ENCODE data around the gene AMN1. TPM values are rescaled to one million over a fixed set of nuclear protein-coding genes. Genes with fewer than 3 reads are reported as not detected.

The AMN1 gene
- total and polyA plus RNA-seq, 2 of the 4 experiments (the other 2 are of a cell fraction) = 3.4 to 5.2 TPM

DNA sequence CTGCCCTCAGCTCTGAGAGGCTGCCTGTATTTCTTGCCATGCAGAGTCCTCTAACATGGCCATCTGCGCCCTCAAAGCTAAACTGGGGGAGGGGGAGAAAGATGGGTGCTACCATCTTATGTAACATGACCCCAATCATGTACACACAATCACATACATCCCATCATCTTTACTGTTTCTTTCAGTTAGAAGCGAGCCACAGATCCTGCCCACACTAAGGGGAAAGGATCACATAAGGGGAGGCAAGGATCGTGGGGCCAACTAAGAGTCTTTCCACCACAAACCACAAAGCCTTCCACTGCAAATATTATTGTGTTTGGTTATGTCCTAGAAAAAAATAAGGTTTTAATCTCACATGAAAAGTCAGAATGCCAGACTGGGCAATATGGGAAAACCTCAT, 11.8 kb upstream of the AMN1 start:
- H3K4ac ChIP-seq (ENCODE audit: low read depth, low read length) = no peak overlapping the region
- dilution Hi-C loops (cut with HindIII; ENCODE audit: low sequenced_read_pairs, unreplicated experiment) (no loop called here), in situ Hi-C loops (cut with MboI; ENCODE audit: low sequenced_read_pairs) (no loop called here), intact Hi-C loops (cut with micrococcal nuclease) (no loop called here)
- H2BK5ac ChIP-seq (ENCODE audit: low read depth, low read length, poor library complexity, severe bottlenecking) = no peak overlapping the region
- ATAC-seq (ENCODE audit: low read depth) (no peak), DNase-seq (no peak)
- H3K27ac ChIP-seq (ENCODE audit: insufficient read depth, low read length) = no peak overlapping the region
- no peaks in the 10 kb centered on the region for H3K4me1 ChIP-seq (ENCODE audit: control insufficient read depth, insufficient read depth, low read length)
- no peak overlapping the region for H2BK120ac ChIP-seq (ENCODE audit: low read depth, low read length)
- no peak overlapping the region for H3K4me2 ChIP-seq (ENCODE audit: low read depth, low read length)
- H4K20me1 ChIP-seq (ENCODE audit: insufficient read depth, low read length) = no peaks in the 10 kb centered on the region
- 0 out of 2 replicates have a peak overlapping the region, but pooled peaks have one; percentile 23 for H2AK5ac ChIP-seq (ENCODE audit: low read depth, low read length)
- H3K18ac ChIP-seq (ENCODE audit: low read depth, low read length) = no peak overlapping the region
- H3K27me3 ChIP-seq (ENCODE audit: control insufficient read depth, insufficient read depth, low read length) = no peaks in the 10 kb centered on the region
- no peak overlapping the region for H3K56ac ChIP-seq (ENCODE audit: extremely low read depth, insufficient read depth, low read length)
- no peak overlapping the region for H2BK15ac ChIP-seq (ENCODE audit: low read depth, low read length)
- H2AK9ac ChIP-seq (replicated peaks; ENCODE audit: low read depth, low read length, poor library complexity) = no peak overlapping the region
- H3K9me3 ChIP-seq (ENCODE audit: control insufficient read depth, insufficient read depth, low read length) = no peaks in the 10 kb centered on the region
- H4K91ac ChIP-seq (ENCODE audit: insufficient read depth, low read depth, low read length) = no peak overlapping the region
- H2BK20ac ChIP-seq (ENCODE audit: low read depth, low read length) = no peak overlapping the region
- no peak overlapping the region for H2AFZ ChIP-seq (replicated peaks; ENCODE audit: low read length, poor library complexity)
- no CpG with 5 or more reads among the region's 3 CpGs for WGBS, 2 experiments (ENCODE audit: extremely low coverage in 2 of 2, insufficient read length in 1 of 2)
- no peak overlapping the region for H3K23ac ChIP-seq (ENCODE audit: low read depth, low read length)
- TF ChIP-seq MAZ (IDR thresholded peaks at IDR 0.05; ENCODE audit: borderline replicate concordance, low read depth, low read length) (no peak), MXI1 (IDR thresholded peaks at IDR 0.05; ENCODE audit: borderline replicate concordance, low read depth, low read length) (no peak), SMC3 (IDR thresholded peaks at IDR 0.05; ENCODE audit: low read depth, low read length) (no peak), RCOR1 (IDR thresholded peaks at IDR 0.05; ENCODE audit: insufficient replicate concordance, low read length) (no peak), FOS (IDR thresholded peaks at IDR 0.05; ENCODE audit: low read depth, low read length) (no peak), MAFK (IDR thresholded peaks at IDR 0.05; ENCODE audit: low read depth, low read length) (no peak), RFX5 (IDR thresholded peaks at IDR 0.05; ENCODE audit: low read depth, low read length) (no peak), CHD1 (IDR thresholded peaks at IDR 0.05; ENCODE audit: low read depth, low read length) (no peak), POLR2A (IDR thresholded peaks at IDR 0.05; ENCODE audit: low read depth, low read length) (no peak), RAD21 (IDR thresholded peaks at IDR 0.05; ENCODE audit: low read length) (no peak), NFE2L2 (IDR thresholded peaks at IDR 0.05; ENCODE audit: low read depth, low read length) (no peak), CEBPB (IDR thresholded peaks at IDR 0.05; ENCODE audit: low read depth, low read length) (no peak), BHLHE40 (IDR thresholded peaks at IDR 0.05; ENCODE audit: low read depth, low read length) (no peak)
- TF ChIP-seq, protein P1, sequence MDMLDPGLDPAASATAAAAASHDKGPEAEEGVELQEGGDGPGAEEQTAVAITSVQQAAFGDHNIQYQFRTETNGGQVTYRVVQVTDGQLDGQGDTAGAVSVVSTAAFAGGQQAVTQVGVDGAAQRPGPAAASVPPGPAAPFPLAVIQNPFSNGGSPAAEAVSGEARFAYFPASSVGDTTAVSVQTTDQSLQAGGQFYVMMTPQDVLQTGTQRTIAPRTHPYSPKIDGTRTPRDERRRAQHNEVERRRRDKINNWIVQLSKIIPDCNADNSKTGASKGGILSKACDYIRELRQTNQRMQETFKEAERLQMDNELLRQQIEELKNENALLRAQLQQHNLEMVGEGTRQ (IDR thresholded peaks at IDR 0.05; ENCODE audit: low read depth, low read length) = no peak
- TF ChIP-seq, protein P2, sequence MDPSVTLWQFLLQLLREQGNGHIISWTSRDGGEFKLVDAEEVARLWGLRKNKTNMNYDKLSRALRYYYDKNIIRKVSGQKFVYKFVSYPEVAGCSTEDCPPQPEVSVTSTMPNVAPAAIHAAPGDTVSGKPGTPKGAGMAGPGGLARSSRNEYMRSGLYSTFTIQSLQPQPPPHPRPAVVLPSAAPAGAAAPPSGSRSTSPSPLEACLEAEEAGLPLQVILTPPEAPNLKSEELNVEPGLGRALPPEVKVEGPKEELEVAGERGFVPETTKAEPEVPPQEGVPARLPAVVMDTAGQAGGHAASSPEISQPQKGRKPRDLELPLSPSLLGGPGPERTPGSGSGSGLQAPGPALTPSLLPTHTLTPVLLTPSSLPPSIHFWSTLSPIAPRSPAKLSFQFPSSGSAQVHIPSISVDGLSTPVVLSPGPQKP (IDR thresholded peaks at IDR 0.05; ENCODE audit: borderline replicate concordance, low read depth, low read length) = no peak
- TF ChIP-seq, protein P3, sequence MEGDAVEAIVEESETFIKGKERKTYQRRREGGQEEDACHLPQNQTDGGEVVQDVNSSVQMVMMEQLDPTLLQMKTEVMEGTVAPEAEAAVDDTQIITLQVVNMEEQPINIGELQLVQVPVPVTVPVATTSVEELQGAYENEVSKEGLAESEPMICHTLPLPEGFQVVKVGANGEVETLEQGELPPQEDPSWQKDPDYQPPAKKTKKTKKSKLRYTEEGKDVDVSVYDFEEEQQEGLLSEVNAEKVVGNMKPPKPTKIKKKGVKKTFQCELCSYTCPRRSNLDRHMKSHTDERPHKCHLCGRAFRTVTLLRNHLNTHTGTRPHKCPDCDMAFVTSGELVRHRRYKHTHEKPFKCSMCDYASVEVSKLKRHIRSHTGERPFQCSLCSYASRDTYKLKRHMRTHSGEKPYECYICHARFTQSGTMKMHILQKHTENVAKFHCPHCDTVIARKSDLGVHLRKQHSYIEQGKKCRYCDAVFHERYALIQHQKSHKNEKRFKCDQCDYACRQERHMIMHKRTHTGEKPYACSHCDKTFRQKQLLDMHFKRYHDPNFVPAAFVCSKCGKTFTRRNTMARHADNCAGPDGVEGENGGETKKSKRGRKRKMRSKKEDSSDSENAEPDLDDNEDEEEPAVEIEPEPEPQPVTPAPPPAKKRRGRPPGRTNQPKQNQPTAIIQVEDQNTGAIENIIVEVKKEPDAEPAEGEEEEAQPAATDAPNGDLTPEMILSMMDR (conservative IDR thresholded peaks at IDR 0.05; ENCODE audit: low read depth, low read length) = no peak
- H3K9me1 ChIP-seq (ENCODE audit: insufficient read depth, low read length) = no peaks in the 10 kb centered on the region; the same call in 1 of the 2 replicates
- H3K79me1 ChIP-seq (ENCODE audit: low read depth in 1 of 2, low read length in 2 of 2) = no peaks in the 10 kb centered on the region
- CTCF ChIA-PET = no interaction called here
- no TSS peak for BruUV-seq (replicated peaks)
- H3K36me3 ChIP-seq (ENCODE audit: control insufficient read depth, insufficient read depth, low read length) = no peaks in the 10 kb centered on the region
- H3K14ac ChIP-seq (replicated peaks; ENCODE audit: low read depth, low read length) = no peak overlapping the region
- POLR2A ChIA-PET (ENCODE audit: unreplicated experiment) = no interaction called here
- no peak overlapping the region for H3K4me3 ChIP-seq (ENCODE audit: insufficient read depth, low read depth, low read length)
- H4K5ac ChIP-seq (ENCODE audit: low read depth, low read length) = no peak overlapping the region
- no peak overlapping the region for H4K8ac ChIP-seq (ENCODE audit: low read depth in 2 of 2, low read length in 2 of 2)
- no peak overlapping the region for H3K9ac ChIP-seq (ENCODE audit: low read depth, low read length)
